ENCODE measurements around the gene TLK1.

The TLK1 gene

GRCh38 chr2:171016125-171016524 lies 144.6 kb downstream of the TLK1 start:
- 93 to 96% methylated on average over 7 to 8 of the region's 9 CpGs for WGBS, 2 experiments

GRCh38 chr2:171013851-171014250 lies 146.8 kb downstream of the TLK1 start:
- no peak overlapping the region for H3K27ac ChIP-seq (ENCODE audit: insufficient read depth, low read depth, low read length, poor library complexity, severe bottlenecking)
- no peaks in the 10 kb centered on the region for H3K4me1 ChIP-seq (ENCODE audit: control insufficient read depth, insufficient read depth, low read length)
- peaks cover 8% of the 10 kb centered on the region for H3K36me3 ChIP-seq (ENCODE audit: control insufficient read depth, insufficient read depth, low read length)
- no peak overlapping the region for H3K4me3 ChIP-seq (ENCODE audit: insufficient read depth, low read depth, low read length)
- H3K9me3 ChIP-seq (ENCODE audit: control insufficient read depth, low read length), result no peaks in the 10 kb centered on the region
- H3K27me3 ChIP-seq (ENCODE audit: control insufficient read depth, insufficient read depth, low read length, poor library complexity, severe bottlenecking), result no peaks in the 10 kb centered on the region
- 33% methylated on average over 1 of the region's 1 CpG; no CpG with 5 or more reads in 1 of the 2 experiments for WGBS, 2 experiments

More at GRCh38 chr2:171016125-171016524, 144.6 kb downstream of the TLK1 start:
- no peak overlapping the region for H3K4me3 ChIP-seq (ENCODE audit: insufficient read depth, low read depth, low read length)
- H3K4me1 ChIP-seq (ENCODE audit: control insufficient read depth, insufficient read depth, low read length), result no peaks in the 10 kb centered on the region
- H3K27me3 ChIP-seq (ENCODE audit: control insufficient read depth, insufficient read depth, low read length, poor library complexity, severe bottlenecking), result no peaks in the 10 kb centered on the region
- H3K9me3 ChIP-seq (ENCODE audit: control insufficient read depth, low read length), result no peaks in the 10 kb centered on the region
- peaks cover 9% of the 10 kb centered on the region for H3K36me3 ChIP-seq (ENCODE audit: control insufficient read depth, insufficient read depth, low read length)
- H3K27ac ChIP-seq (ENCODE audit: insufficient read depth, low read depth, low read length, poor library complexity, severe bottlenecking), result no peak overlapping the region

GRCh38 chr2:171009386-171009785 lies 151.3 kb downstream of the TLK1 start:
- Histone ChIP-seq H3K9me3 (ENCODE audit: control insufficient read depth, low read length) (no peaks in the 10 kb centered on the region), H3K27me3 (ENCODE audit: control insufficient read depth, insufficient read depth, low read length, poor library complexity, severe bottlenecking) (no peaks in the 10 kb centered on the region), H3K36me3 (ENCODE audit: control insufficient read depth, insufficient read depth, low read length) (peaks cover 4% of the 10 kb centered on the region), H3K4me3 (ENCODE audit: insufficient read depth, low read depth, low read length) (no peak overlapping the region), H3K27ac (ENCODE audit: insufficient read depth, low read depth, low read length, poor library complexity, severe bottlenecking) (no peak overlapping the region), H3K4me1 (ENCODE audit: control insufficient read depth, insufficient read depth, low read length) (no peaks in the 10 kb centered on the region)
- 94 to 95% methylated on average over 4 of the region's 4 CpGs for WGBS, 2 experiments

GRCh38 chr2:171008550-171009205 lies 152.0 kb downstream of the TLK1 start:
- Histone ChIP-seq H3K4me1 (ENCODE audit: control insufficient read depth, insufficient read depth, low read length) (no peaks in the 10 kb centered on the region), H3K36me3 (ENCODE audit: control insufficient read depth, insufficient read depth, low read length) (peaks cover 5% of the 10 kb centered on the region), H3K4me3 (ENCODE audit: insufficient read depth, low read depth, low read length) (no peak overlapping the region), H3K27me3 (ENCODE audit: control insufficient read depth, insufficient read depth, low read length, poor library complexity, severe bottlenecking) (no peaks in the 10 kb centered on the region), H3K27ac (ENCODE audit: insufficient read depth, low read depth, low read length, poor library complexity, severe bottlenecking) (no peak overlapping the region), H3K9me3 (ENCODE audit: control insufficient read depth, low read length) (no peaks in the 10 kb centered on the region)
- 91 to 94% methylated on average over 2 of the region's 2 CpGs for WGBS, 2 experiments

- no peaks in the 10 kb centered on the region for H3K27me3 ChIP-seq (ENCODE audit: control insufficient read depth, insufficient read depth, low read length, poor library complexity, severe bottlenecking)
- H3K36me3 ChIP-seq (ENCODE audit: control insufficient read depth, insufficient read depth, low read length), result peaks cover 12% of the 10 kb centered on the region
- no peak overlapping the region for H3K4me3 ChIP-seq (ENCODE audit: insufficient read depth, low read depth, low read length)
- no peaks in the 10 kb centered on the region for H3K4me1 ChIP-seq (ENCODE audit: control insufficient read depth, insufficient read depth, low read length)
- WGBS, 2 experiments, result 96 to 100% methylated on average over 2 of the region's 2 CpGs
- H3K9me3 ChIP-seq (ENCODE audit: control insufficient read depth, low read length), result no peaks in the 10 kb centered on the region
- H3K27ac ChIP-seq (ENCODE audit: insufficient read depth, low read depth, low read length, poor library complexity, severe bottlenecking), result no peak overlapping the region
Observed at GRCh38 chr2:171004833-171005232, 155.9 kb downstream of the TLK1 start.

- no peaks in the 10 kb centered on the region for H3K4me1 ChIP-seq (ENCODE audit: control insufficient read depth, insufficient read depth, low read length)
- 87% methylated on average over 2 of the region's 2 CpGs for WGBS, 2 experiments
- H3K27ac ChIP-seq (ENCODE audit: insufficient read depth, low read depth, low read length, poor library complexity, severe bottlenecking), result no peak overlapping the region
- no peaks in the 10 kb centered on the region for H3K27me3 ChIP-seq (ENCODE audit: control insufficient read depth, insufficient read depth, low read length, poor library complexity, severe bottlenecking)
- peaks cover 12% of the 10 kb centered on the region for H3K36me3 ChIP-seq (ENCODE audit: control insufficient read depth, insufficient read depth, low read length)
- H3K9me3 ChIP-seq (ENCODE audit: control insufficient read depth, low read length), result no peaks in the 10 kb centered on the region
- no peak overlapping the region for H3K4me3 ChIP-seq (ENCODE audit: insufficient read depth, low read depth, low read length)
Observed at GRCh38 chr2:171004363-171004762, 156.3 kb downstream of the TLK1 start.

GRCh38 chr2:170999654-171000053 lies 161.0 kb downstream of the TLK1 start:
- Histone ChIP-seq H3K36me3 (ENCODE audit: control insufficient read depth, insufficient read depth, low read length) (peaks cover 24% of the 10 kb centered on the region), H3K27ac (ENCODE audit: insufficient read depth, low read depth, low read length, poor library complexity, severe bottlenecking) (no peak overlapping the region), H3K27me3 (ENCODE audit: control insufficient read depth, insufficient read depth, low read length, poor library complexity, severe bottlenecking) (no peaks in the 10 kb centered on the region), H3K4me1 (ENCODE audit: control insufficient read depth, insufficient read depth, low read length) (no peaks in the 10 kb centered on the region), H3K4me3 (ENCODE audit: insufficient read depth, low read depth, low read length) (no peak overlapping the region), H3K9me3 (ENCODE audit: control insufficient read depth, low read length) (no peaks in the 10 kb centered on the region)
- 85 to 86% methylated on average over 5 to 6 of the region's 6 CpGs for WGBS, 2 experiments

- WGBS, 2 experiments, result 90 to 91% methylated on average over 4 to 5 of the region's 5 CpGs
- Histone ChIP-seq H3K27me3 (ENCODE audit: control insufficient read depth, insufficient read depth, low read length, poor library complexity, severe bottlenecking) (no peaks in the 10 kb centered on the region), H3K36me3 (ENCODE audit: control insufficient read depth, insufficient read depth, low read length) (peaks cover 24% of the 10 kb centered on the region), H3K4me1 (ENCODE audit: control insufficient read depth, insufficient read depth, low read length) (no peaks in the 10 kb centered on the region), H3K27ac (ENCODE audit: insufficient read depth, low read depth, low read length, poor library complexity, severe bottlenecking) (no peak overlapping the region), H3K9me3 (ENCODE audit: control insufficient read depth, low read length) (no peaks in the 10 kb centered on the region), H3K4me3 (ENCODE audit: insufficient read depth, low read depth, low read length) (no peak overlapping the region)
Observed at GRCh38 chr2:170997893-170998597, 162.6 kb downstream of the TLK1 start.

GRCh38 chr2:170996316-170996715 lies 164.4 kb downstream of the TLK1 start:
- 86 to 91% methylated on average over 1 to 2 of the region's 2 CpGs for WGBS, 2 experiments
- no peaks in the 10 kb centered on the region for H3K9me3 ChIP-seq (ENCODE audit: control insufficient read depth, low read length)
- no peak overlapping the region for H3K27ac ChIP-seq (ENCODE audit: insufficient read depth, low read depth, low read length, poor library complexity, severe bottlenecking)
- peaks cover 22% of the 10 kb centered on the region for H3K36me3 ChIP-seq (ENCODE audit: control insufficient read depth, insufficient read depth, low read length)
- no peaks in the 10 kb centered on the region for H3K4me1 ChIP-seq (ENCODE audit: control insufficient read depth, insufficient read depth, low read length)
- H3K4me3 ChIP-seq (ENCODE audit: insufficient read depth, low read depth, low read length), result no peak overlapping the region
- H3K27me3 ChIP-seq (ENCODE audit: control insufficient read depth, insufficient read depth, low read length, poor library complexity, severe bottlenecking), result no peaks in the 10 kb centered on the region

- Histone ChIP-seq H3K27me3 (ENCODE audit: control insufficient read depth, insufficient read depth, low read length, poor library complexity, severe bottlenecking) (no peaks in the 10 kb centered on the region), H3K9me3 (ENCODE audit: control insufficient read depth, low read length) (no peaks in the 10 kb centered on the region), H3K4me1 (ENCODE audit: control insufficient read depth, insufficient read depth, low read length) (no peaks in the 10 kb centered on the region), H3K36me3 (ENCODE audit: control insufficient read depth, insufficient read depth, low read length) (peaks cover 14% of the 10 kb centered on the region), H3K4me3 (ENCODE audit: insufficient read depth, low read depth, low read length) (no peak overlapping the region), H3K27ac (ENCODE audit: insufficient read depth, low read depth, low read length, poor library complexity, severe bottlenecking) (no peak overlapping the region)
- WGBS, 2 experiments, result 78 to 93% methylated on average over 4 to 5 of the region's 5 CpGs
Observed at GRCh38 chr2:170991398-170992182, 169.1 kb downstream of the TLK1 start.
